Gastroesophageal sphincter (tissue), 4 donors: ENCODE data around the gene MESD. TPM values are rescaled to one million over a fixed set of nuclear protein-coding genes. Genes with fewer than 3 reads are reported as not detected.

ENCODE experiments used
- ATAC-seq: fragments of 150-250 bp; one replicate; pipeline ENCODE4 v1.9.1; 2016; ENCODE audit warnings: mild to moderate bottlenecking, moderate library complexity
- H3K27ac ChIP-seq, 4 donors: fragments of 200-600 bp; sonication (generic) in 3 of 4; 1 replicate in 3 of 4; 2 replicates in 1 of 4; pipeline ENCODE4 v1.5.1; 2016 to 2019
- H3K27me3 ChIP-seq: fragments of 200-600 bp; sonication (generic); one replicate; pipeline ENCODE4 v1.5.1; 2019
- H3K36me3 ChIP-seq, 2 donors: fragments of 200-600 bp; sonication (generic); one replicate each; pipeline ENCODE4 v1.5.1; 2019; ENCODE audit warnings: control low read depth in 1 of 2
- H3K4me1 ChIP-seq, 3 donors: fragments of 200-600 bp; sonication (generic); 1 replicate in 2 of 3; 2 replicates in 1 of 3; pipeline ENCODE4 v1.5.1; 2016 to 2019; ENCODE audit warnings: control low read depth in 2 of 3
- H3K4me3 ChIP-seq, 2 donors: fragments of 200-600 bp; sonication (generic); one replicate each; pipeline ENCODE4 v1.5.1; 2019; ENCODE audit warnings: mild to moderate bottlenecking in 1 of 2, moderate library complexity in 1 of 2
- H3K9me3 ChIP-seq, 3 donors: fragments of 200-600 bp; sonication (generic); one replicate each; pipeline ENCODE4 v1.5.1; 2017 to 2019; ENCODE audit warnings: control low read depth in 2 of 3
- EP300 ChIP-seq: sonication (generic); formaldehyde crosslinking; IDR thresholded peaks from one replicate; pipeline ENCODE4 v1.6.1; 2017; ENCODE audit warnings: antibody characterized with exemption, mild to moderate bottlenecking
- POLR2A ChIP-seq, 2 donors: fragments of 450-650 bp; IDR thresholded peaks; one replicate each; pipeline ENCODE4 v1.6.1; 2017; ENCODE audit warnings: antibody characterized with exemption in 2 of 2, mild to moderate bottlenecking in 2 of 2, moderate library complexity in 1 of 2
- POLR2AphosphoS5 ChIP-seq: sonication (generic); formaldehyde crosslinking; IDR thresholded peaks from one replicate; pipeline ENCODE4 v1.6.1; 2017; ENCODE audit warnings: antibody characterized with exemption
- WGBS, 2 donors: methylation state at CpG; one replicate each; pipeline ENCODE4 v1.1.5; 2018; ENCODE audit warnings: low coverage in 1 of 2; 5-methylcytosine and 5-hydroxymethylcytosine counted together
- total RNA-seq, 4 donors: library from RNA; depleted of rRNA; stranded (reverse); fragments of >200 nt; gene quantifications; one replicate each; pipeline ENCODE4 v1.1.0, GENCODE V29; 2016
- TF ChIP-seq, protein P1 (sequence below), 4 experiments: fragments of 200-600 bp in 2 of 4; fragments of 450-650 bp in 2 of 4; sonication (generic) in 1 of 4; IDR thresholded peaks; one replicate each; pipeline ENCODE4 v1.5.1; 2017 to 2019; ENCODE audit warnings: antibody characterized with exemption in 4 of 4, mild to moderate bottlenecking in 2 of 4, moderate library complexity in 2 of 4

Gene MESD
- total RNA-seq, 4 donors from 2014 or later, result 16.2 to 26.9 (median 20.1) TPM

DNA sequence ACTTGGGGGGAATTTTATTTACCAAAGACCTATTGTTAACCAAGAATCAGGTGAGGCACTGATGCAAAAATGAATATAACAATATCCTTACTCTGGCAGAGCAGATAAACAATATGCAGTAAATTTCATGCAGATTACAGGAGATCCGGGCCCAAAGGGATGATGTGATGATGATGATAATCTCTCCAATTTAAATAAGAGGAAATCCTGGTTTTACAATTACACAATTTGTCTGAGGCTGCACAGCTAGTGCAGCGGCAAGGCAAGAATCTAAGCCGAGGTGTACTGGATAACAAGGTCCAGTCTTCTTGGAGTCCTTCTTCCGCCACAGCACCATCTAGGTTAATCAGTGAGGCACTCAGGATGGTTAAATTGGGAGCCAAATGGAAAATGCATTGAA is 2.4 kb upstream of the MESD start:
- Histone ChIP-seq H3K27ac (peak overlapping the region in 3 of 4 donors; percentile 66 to 92 (median 86)), H3K4me3 (no peak overlapping the region)
- WGBS, 2 donors, result 65 to 81% methylated on average over 4 of the region's 4 CpGs

DNA sequence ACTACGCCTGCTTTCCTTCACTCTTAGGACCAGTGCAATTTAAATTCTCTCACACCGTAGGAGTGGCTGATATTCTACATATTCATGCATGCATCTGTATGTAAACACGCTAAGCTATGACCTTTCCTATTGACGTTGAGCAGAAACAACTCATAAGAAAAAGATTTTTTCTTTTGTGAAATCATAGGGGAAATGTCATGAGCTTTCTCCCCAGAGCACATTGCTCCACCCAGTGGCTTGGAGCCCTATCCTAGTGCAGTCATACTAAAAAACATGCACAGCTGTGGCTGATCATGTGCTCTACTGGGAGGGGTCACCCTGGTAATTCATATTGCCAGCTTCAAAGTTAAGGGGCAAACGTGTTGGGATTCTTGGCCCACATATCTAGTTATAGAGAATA is 1.8 kb upstream of the MESD start:
- 52 to 67% methylated on average over 5 of the region's 5 CpGs for WGBS, 2 donors
- peak; percentile 58 for ATAC-seq
- peak overlapping the region; percentile 86 to 98 (median 94) for H3K27ac ChIP-seq

More for the DNA sequence above, 2.4 kb upstream of the MESD start:
- Histone ChIP-seq H3K36me3 (no peaks in the 10 kb centered on the region), H3K27me3 (no peaks in the 10 kb centered on the region), H3K9me3 (no peaks in the 10 kb centered on the region), H3K4me1 (peaks cover 5 to 47% (median 12%) of the 10 kb centered on the region in 3 donors)
- TF ChIP-seq POLR2AphosphoS5 (no peak), EP300 (no peak), POLR2A (IDR thresholded peaks at IDR 0.05) (no peak)
- TF ChIP-seq, protein P1, sequence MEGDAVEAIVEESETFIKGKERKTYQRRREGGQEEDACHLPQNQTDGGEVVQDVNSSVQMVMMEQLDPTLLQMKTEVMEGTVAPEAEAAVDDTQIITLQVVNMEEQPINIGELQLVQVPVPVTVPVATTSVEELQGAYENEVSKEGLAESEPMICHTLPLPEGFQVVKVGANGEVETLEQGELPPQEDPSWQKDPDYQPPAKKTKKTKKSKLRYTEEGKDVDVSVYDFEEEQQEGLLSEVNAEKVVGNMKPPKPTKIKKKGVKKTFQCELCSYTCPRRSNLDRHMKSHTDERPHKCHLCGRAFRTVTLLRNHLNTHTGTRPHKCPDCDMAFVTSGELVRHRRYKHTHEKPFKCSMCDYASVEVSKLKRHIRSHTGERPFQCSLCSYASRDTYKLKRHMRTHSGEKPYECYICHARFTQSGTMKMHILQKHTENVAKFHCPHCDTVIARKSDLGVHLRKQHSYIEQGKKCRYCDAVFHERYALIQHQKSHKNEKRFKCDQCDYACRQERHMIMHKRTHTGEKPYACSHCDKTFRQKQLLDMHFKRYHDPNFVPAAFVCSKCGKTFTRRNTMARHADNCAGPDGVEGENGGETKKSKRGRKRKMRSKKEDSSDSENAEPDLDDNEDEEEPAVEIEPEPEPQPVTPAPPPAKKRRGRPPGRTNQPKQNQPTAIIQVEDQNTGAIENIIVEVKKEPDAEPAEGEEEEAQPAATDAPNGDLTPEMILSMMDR (IDR thresholded peaks at IDR 0.05), result no peak
- no peak for ATAC-seq

DNA sequence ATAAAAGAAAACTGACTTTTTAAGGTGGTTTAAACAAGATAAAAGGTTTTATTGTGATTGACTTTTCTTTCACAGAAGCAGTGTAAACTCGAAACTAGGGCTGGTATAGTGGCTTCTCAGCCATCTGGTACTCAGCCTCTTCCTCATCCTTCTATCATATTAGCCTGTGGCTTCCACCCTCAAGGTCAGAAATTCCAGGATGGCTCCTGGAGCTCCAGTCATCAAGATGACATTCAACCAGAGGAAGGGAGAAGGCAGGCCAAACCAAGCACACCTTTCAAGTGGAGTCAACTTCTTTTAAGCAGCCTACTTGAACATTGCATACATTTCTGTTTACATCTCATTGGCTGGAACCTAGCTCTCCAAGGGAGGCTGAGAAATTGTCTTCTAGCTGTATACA is 1.3 kb upstream of the MESD start:
- no peaks in the 10 kb centered on the region for H3K27me3 ChIP-seq
- no peak overlapping the region for H3K4me3 ChIP-seq
- no peak for TF ChIP-seq POLR2A (IDR thresholded peaks at IDR 0.05)
- TF ChIP-seq, protein P1 (IDR thresholded peaks at IDR 0.05), result no peak
- no peak for TF ChIP-seq POLR2AphosphoS5
- no peak for TF ChIP-seq EP300
- peaks cover 5 to 56% (median 18%) of the 10 kb centered on the region in 3 donors for H3K4me1 ChIP-seq
- WGBS, 2 donors, result 86 to 91% methylated on average over 1 of the region's 1 CpG
- H3K36me3 ChIP-seq, result no peaks in the 10 kb centered on the region
- ATAC-seq, result no peak
- no peaks in the 10 kb centered on the region for H3K9me3 ChIP-seq
- peak overlapping the region; percentile 86 to 98 (median 94) for H3K27ac ChIP-seq

More for the DNA sequence above, 1.8 kb upstream of the MESD start:
- H3K36me3 ChIP-seq, result no peaks in the 10 kb centered on the region
- H3K4me1 ChIP-seq, result peaks cover 5 to 53% (median 18%) of the 10 kb centered on the region in 3 donors
- no peak overlapping the region for H3K4me3 ChIP-seq
- H3K9me3 ChIP-seq, result no peaks in the 10 kb centered on the region
- H3K27me3 ChIP-seq, result no peaks in the 10 kb centered on the region
- TF ChIP-seq, protein P1 (IDR thresholded peaks at IDR 0.05), result peak in 1 of 4 experiments; percentile 16
- no peak for TF ChIP-seq POLR2A (IDR thresholded peaks at IDR 0.05)

DNA sequence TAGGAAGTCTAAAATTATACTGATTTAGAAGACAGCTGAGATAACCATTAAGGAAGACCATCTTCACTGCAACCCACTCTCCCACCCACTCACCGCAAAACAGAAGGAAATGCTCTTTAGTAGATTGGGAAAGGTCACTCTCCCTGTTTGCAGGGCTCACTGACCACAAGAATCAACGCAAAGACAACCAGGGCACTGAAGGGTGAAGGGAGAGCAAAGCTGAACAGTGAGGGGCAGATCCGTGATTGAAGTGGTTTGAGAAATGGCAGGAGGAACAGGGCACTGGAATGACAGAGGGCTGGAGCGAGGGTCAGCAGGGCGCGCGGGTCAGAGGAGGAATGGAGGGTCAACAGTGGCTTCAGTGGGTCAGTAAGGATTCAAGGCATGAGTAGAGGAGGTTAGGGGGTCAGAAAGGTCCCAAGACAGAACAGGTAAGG is 520 bp downstream of the MESD start:
- peaks cover 5 to 70% (median 18%) of the 10 kb centered on the region in 3 donors for H3K4me1 ChIP-seq
- H3K27ac ChIP-seq, result peak overlapping the region; percentile 85 to 95 (median 89)
- WGBS, 2 donors, result 1% methylated on average over 7 of the region's 7 CpGs

More for the DNA sequence above, 520 bp downstream of the MESD start:
- H3K36me3 ChIP-seq, result no peaks in the 10 kb centered on the region
- H3K4me3 ChIP-seq, result peak overlapping the region; percentile 80 to 86
- no peaks in the 10 kb centered on the region for H3K27me3 ChIP-seq
- ATAC-seq, result no peak
- H3K9me3 ChIP-seq, result no peaks in the 10 kb centered on the region
- TF ChIP-seq POLR2AphosphoS5 (no peak), EP300 (no peak), POLR2A (IDR thresholded peaks at IDR 0.05) (no peak)
- TF ChIP-seq, protein P1 (IDR thresholded peaks at IDR 0.05), result no peak
